BLaER1 (cell line): ENCODE data around the gene SUCNR1.
"Not testable (repeated sequence)": the region's sequence is repeated elsewhere in the genome, so short reads cannot be mapped to it uniquely, and the experiment has no call there.

ENCODE experiments used
- H3K27ac ChIP-seq: shearing (Covaris generic); formaldehyde crosslinking; 2 replicates; pipeline ENCODE4 v1.8.1; 2022
- H3K27me3 ChIP-seq: shearing (Covaris generic); formaldehyde crosslinking; 2 replicates; pipeline ENCODE4 v1.8.1; 2022
- H3K36me3 ChIP-seq: shearing (Covaris generic); formaldehyde crosslinking; 2 replicates; pipeline ENCODE4 v1.8.1; 2022
- H3K4me1 ChIP-seq: shearing (Covaris generic); formaldehyde crosslinking; 2 replicates; pipeline ENCODE4 v1.8.1; 2022
- H3K4me2 ChIP-seq: shearing (Covaris generic); formaldehyde crosslinking; 2 replicates; pipeline ENCODE4 v1.8.1; 2022
- H3K4me3 ChIP-seq: shearing (Covaris generic); formaldehyde crosslinking; 2 replicates; pipeline ENCODE4 v1.8.1; 2022
- H3K9ac ChIP-seq: shearing (Covaris generic); formaldehyde crosslinking; 2 replicates; pipeline ENCODE4 v1.8.1; 2022
- H3K9me3 ChIP-seq: shearing (Covaris generic); formaldehyde crosslinking; 2 replicates; pipeline ENCODE4 v1.8.1; 2022
- H4K20me1 ChIP-seq: shearing (Covaris generic); formaldehyde crosslinking; 2 replicates; pipeline ENCODE4 v1.8.1; 2022
- Cebpa-rat ChIP-seq: shearing (Covaris generic); IDR thresholded peaks from 2 replicates; pipeline ENCODE4 v1.8.1; 2022

Gene SUCNR1

DNA sequence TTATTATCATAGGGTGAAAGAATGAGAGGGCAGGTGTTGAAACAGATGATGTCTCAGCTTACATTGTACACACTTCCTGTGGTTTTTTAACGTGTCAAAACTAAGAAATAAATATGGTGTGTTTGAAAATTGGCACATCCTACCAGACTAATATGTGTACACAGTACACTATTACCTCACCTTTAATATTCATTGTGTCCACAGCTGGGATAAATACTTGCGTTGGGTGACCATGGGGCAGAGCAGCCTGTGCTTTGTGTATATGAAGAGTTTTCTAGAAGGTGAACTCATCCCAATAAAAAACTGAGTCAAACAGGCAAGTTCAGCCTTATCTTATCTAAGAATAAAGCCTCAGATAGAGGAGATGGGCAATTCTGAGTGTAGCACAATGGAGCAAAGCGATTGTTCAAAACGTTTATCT, 17.3 kb downstream of the SUCNR1 start:
- TF ChIP-seq Cebpa-rat, result no peak
- H3K27me3 ChIP-seq, result no peaks in the 10 kb centered on the region
- peaks cover 5% of the 10 kb centered on the region for H3K9me3 ChIP-seq
- H3K4me3 ChIP-seq, result no peak overlapping the region
- peak overlapping the region; percentile 78 for H3K27ac ChIP-seq
- H3K9ac ChIP-seq, result 0 out of 2 replicates have a peak overlapping the region, but pooled peaks have one; percentile 34
- no peaks in the 10 kb centered on the region for H3K36me3 ChIP-seq
- H3K4me1 ChIP-seq, result peaks cover 31% of the 10 kb centered on the region
- peak overlapping the region; percentile 60 for H3K4me2 ChIP-seq
- H4K20me1 ChIP-seq, result no peaks in the 10 kb centered on the region

DNA sequence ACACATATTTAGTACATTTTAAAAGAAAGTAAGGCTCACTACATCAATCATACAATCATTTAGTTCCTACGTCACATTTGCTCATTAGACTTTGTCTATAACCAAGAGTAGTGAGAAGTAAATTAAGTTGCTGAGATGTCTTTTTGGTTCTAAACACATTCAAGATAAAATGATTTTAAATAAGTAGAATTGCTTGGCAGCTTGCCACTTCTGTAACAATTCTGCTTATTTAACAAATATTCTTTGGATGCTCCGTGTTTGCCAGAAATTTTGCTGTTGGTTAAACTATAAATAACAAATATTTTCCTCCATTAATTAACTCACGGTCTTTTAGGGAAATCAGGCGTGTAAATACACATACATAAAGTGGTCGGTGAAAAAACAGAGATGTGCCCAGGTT, 18.3 kb downstream of the SUCNR1 start:
- Histone ChIP-seq H3K36me3 (no peaks in the 10 kb centered on the region), H3K4me2 (peak overlapping the region; percentile 60; the same call in 1 of the 2 replicates), H4K20me1 (no peaks in the 10 kb centered on the region), H3K4me1 (peaks cover 35% of the 10 kb centered on the region), H3K9me3 (peaks cover 5% of the 10 kb centered on the region), H3K27me3 (no peaks in the 10 kb centered on the region), H3K27ac (peak overlapping the region; percentile 78), H3K4me3 (no peak overlapping the region), H3K9ac (no peak overlapping the region)
- TF ChIP-seq Cebpa-rat, result no peak

DNA sequence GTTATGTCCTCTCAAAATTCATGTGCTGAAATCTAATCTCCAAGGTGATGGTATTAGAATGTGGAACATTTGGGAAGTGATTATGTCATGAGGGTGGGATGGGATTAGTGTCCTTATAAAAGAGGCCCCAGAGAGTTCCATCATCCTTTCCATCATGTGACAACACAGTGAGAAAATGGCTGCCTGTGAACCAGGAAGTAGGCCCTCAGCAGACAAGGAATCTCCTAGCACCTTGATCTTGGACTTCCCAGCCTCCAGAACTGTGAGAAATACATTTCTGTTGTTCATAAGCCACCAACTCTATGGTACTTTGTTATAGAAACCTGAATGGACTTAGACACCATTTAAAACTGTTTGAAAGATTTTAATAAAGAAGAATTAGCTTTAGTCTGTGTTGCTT, 20.8 kb downstream of the SUCNR1 start:
- H3K4me2 ChIP-seq, result no peak overlapping the region
- peaks cover 5% of the 10 kb centered on the region for H3K9me3 ChIP-seq
- H3K36me3 ChIP-seq, result no peaks in the 10 kb centered on the region
- H3K27ac ChIP-seq, result no peak overlapping the region
- no peaks in the 10 kb centered on the region for H4K20me1 ChIP-seq
- H3K27me3 ChIP-seq, result no peaks in the 10 kb centered on the region
- no peak for TF ChIP-seq Cebpa-rat
- no peak overlapping the region for H3K9ac ChIP-seq
- peaks cover 38% of the 10 kb centered on the region for H3K4me1 ChIP-seq
- no peak overlapping the region for H3K4me3 ChIP-seq

DNA sequence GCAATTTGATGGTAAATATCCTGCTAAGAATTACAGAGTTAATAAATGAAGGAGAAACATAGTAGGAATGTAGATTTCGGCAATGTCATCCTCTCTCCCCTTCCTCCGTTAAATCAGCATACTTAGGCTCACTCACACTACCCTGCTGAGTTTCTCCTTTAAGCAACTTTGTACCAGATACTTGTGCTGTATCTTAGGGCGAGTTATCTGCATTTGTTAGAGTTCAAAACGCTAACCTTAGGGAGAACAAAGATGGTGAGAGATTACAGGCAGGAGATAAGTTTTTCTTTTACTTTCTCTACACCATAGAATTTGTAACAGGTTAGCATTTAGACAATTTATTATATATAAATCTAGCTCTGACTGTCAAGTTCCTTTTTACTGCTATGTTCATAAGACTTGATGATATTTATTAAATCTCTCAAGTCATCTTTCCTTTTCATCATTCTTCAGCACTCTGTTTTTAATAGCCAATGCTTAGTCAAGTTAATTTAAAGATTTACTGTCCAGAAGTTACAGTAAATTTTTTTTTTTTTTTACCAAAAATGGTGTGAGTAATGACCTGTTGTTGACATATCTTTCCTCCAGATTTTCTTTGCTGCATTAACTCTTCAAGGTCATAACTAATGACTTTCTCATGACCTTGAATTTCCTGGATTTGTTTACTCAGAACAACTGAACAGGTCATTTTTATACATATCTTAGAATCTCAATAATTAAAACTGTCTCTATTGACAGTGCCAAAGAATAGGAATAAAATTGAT, 22.2 kb downstream of the SUCNR1 start:
- Histone ChIP-seq H3K4me1 (peaks cover 39% of the 10 kb centered on the region), H3K36me3 (no peaks in the 10 kb centered on the region), H3K27ac (no peak overlapping the region), H3K4me3 (no peak overlapping the region), H3K27me3 (no peaks in the 10 kb centered on the region), H3K9me3 (peaks cover 5% of the 10 kb centered on the region), H4K20me1 (no peaks in the 10 kb centered on the region), H3K9ac (no peak overlapping the region), H3K4me2 (no peak overlapping the region)
- TF ChIP-seq Cebpa-rat, result no peak

DNA sequence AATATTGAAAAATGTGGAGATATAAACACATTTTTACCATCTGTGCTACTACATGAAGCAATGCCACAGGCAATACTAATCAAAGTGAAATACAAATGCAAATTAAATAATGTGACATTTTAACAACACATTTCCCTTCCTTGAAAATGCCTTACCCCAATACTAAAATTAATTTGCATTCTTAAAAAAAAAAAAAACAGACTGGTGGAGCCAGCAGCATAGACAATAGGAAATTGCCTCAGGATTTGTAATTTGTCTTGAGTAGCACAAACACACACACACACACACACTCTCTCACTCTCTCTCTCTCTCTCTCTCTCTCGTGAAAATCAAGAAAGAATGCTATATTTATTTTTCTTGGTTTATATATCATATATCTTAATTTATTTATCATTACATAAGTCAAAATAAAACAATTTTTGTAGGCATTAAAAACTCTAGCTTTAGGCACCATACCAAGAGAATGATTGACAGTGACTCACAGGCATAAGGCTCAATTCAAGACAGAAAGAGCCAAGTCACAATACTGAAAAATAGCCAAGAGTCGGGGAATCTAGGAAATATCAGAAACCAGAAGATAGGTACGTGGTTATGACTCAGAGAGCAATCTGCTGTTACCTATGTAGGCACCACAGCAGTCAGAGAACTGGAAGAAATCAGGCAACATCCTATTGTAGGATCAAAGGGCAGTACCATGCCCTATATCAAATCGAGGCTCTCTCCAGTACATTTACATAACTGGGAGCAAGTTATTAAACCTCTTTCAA, 23.0 kb downstream of the SUCNR1 start:
- Histone ChIP-seq H3K4me1 (peaks cover 39% of the 10 kb centered on the region), H3K9me3 (peaks cover 5% of the 10 kb centered on the region), H3K36me3 (no peaks in the 10 kb centered on the region), H3K27me3 (no peaks in the 10 kb centered on the region), H3K4me2 (no peak overlapping the region), H3K9ac (no peak overlapping the region), H3K27ac (no peak overlapping the region), H4K20me1 (no peaks in the 10 kb centered on the region), H3K4me3 (no peak overlapping the region)
- TF ChIP-seq Cebpa-rat, result no peak

DNA sequence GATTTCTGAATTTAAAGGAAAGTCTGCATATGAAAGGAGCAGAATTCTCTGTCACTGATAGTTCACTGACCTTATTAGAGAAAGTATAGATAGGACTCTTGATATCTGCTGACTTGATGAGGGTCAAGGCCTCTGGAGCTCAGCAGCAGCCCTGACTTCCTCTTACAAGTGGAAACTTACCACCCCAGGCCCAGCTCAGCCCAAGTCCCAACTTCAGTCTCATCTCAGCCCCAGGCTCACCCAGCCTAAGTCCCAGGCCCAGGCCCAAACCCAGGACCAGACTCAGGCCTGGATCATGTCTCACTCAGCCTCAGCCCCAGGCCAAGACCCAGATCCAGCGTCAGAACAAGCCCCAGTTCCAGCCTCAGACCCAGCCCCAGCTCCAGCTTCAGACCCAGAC, 24.7 kb downstream of the SUCNR1 start:
- not testable (repeated sequence) for H3K9ac ChIP-seq, H3K4me2 ChIP-seq, H4K20me1 ChIP-seq, H3K9me3 ChIP-seq, H3K36me3 ChIP-seq, H3K4me3 ChIP-seq, H3K27me3 ChIP-seq, H3K27ac ChIP-seq
- peaks cover 46% of the 10 kb centered on the region for H3K4me1 ChIP-seq

DNA sequence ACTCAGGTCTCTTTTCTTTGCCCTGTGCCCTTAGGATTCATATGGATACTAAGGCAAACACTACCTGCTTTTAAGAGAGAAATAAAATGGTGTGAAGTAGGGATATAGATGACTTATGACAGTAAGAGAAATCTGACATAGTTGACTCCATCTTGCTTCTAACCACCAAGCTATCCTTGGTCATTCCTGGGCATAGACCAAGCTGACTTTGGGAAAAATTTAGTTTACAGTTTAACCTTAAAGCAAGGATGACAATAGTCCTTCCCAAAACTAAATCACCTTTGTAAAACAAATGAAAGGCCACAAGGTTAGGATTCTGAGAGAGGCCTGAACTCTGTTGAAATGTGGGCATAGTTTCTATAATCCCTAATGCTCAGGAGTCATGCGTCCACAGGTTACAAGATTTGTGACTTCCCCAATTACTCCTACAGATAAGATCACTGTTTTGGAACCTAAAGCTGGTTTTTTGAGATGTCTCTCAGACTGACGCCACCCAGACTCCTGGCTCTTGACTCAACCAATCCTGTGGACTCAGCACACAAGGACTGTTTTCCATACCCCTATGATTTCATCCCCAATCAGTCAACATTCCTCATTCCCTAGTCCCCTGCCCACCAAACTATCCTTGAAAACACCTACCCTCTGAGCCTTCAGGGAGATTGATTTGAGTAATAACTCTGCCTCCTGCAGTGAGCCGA, 25.3 kb downstream of the SUCNR1 start:
- not testable (repeated sequence) for H3K9me3 ChIP-seq, H3K36me3 ChIP-seq, H4K20me1 ChIP-seq, H3K4me3 ChIP-seq, H3K27me3 ChIP-seq, H3K27ac ChIP-seq, H3K4me2 ChIP-seq, H3K9ac ChIP-seq
- H3K4me1 ChIP-seq, result peaks cover 52% of the 10 kb centered on the region

DNA sequence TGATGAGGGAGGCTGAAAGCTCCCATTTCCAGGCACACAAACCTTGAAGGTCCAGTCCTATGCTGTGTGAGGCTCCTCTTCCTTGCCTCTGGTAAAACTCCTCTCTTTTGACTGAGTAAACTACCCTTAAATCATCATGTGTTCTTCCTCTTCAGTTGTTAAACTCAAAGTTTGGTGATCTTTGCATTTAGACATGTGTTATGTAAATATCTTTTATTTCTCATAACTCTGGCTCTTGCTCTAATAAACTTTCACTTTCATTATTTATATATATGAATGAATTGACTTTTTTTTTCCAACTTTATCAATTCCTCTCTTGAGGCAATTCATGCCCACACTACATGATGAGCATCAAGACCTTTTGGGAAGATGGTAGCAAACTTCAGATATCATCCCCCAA, 26.6 kb downstream of the SUCNR1 start:
- Histone ChIP-seq H3K9ac (no peak overlapping the region), H3K4me2 (peak overlapping the region; percentile 83; the same call in 1 of the 2 replicates), H3K27ac (peak overlapping the region; percentile 86; the same call in 1 of the 2 replicates), H3K4me3 (no peak overlapping the region), H3K27me3 (no peaks in the 10 kb centered on the region), H4K20me1 (no peaks in the 10 kb centered on the region), H3K36me3 (no peaks in the 10 kb centered on the region), H3K9me3 (no peaks in the 10 kb centered on the region), H3K4me1 (peaks cover 64% of the 10 kb centered on the region)
- no peak for TF ChIP-seq Cebpa-rat

DNA sequence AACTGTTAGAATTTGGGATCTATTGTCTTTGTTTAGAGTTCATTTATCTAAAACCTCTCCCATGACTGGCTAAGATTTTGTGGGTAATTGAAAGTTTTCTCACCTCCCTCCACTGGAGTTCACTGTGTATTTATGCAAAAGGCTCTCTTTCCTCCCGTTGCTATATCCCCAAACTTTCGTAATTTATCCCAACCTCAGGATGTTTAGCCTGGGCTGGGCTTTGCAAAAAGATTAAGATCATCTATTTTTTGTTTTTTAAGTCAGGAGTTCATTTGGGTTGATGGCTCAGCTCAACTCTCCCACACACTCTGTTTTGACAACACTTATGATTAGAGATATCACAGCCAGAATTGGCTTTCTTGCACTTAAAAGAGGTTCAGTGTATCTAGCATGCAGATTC, 27.0 kb downstream of the SUCNR1 start:
- no peaks in the 10 kb centered on the region for H3K27me3 ChIP-seq
- H3K9ac ChIP-seq, result no peak overlapping the region
- H3K27ac ChIP-seq, result peak overlapping the region; percentile 86; the same call in 1 of the 2 replicates
- no peaks in the 10 kb centered on the region for H3K9me3 ChIP-seq
- H3K4me1 ChIP-seq, result peaks cover 69% of the 10 kb centered on the region
- no peak overlapping the region for H3K4me3 ChIP-seq
- peak overlapping the region; percentile 83; the same call in 1 of the 2 replicates for H3K4me2 ChIP-seq
- no peaks in the 10 kb centered on the region for H4K20me1 ChIP-seq
- TF ChIP-seq Cebpa-rat, result no peak
- no peaks in the 10 kb centered on the region for H3K36me3 ChIP-seq
